Epidermal melanocyte (primary cell): Measurements from ENCODE around the gene GRIN1.
"Not testable (repeated sequence)": the region's sequence is repeated elsewhere in the genome, so short reads cannot be mapped to it uniquely, and the experiment has no call there.

Experiments
- DNase-seq: peaks from one replicate; pipeline ENCODE4 v3.0.0; 2011; ENCODE audit warnings: low spot score; ENCODE audit not compliant: insufficient read length

GRIN1 gene

DNA sequence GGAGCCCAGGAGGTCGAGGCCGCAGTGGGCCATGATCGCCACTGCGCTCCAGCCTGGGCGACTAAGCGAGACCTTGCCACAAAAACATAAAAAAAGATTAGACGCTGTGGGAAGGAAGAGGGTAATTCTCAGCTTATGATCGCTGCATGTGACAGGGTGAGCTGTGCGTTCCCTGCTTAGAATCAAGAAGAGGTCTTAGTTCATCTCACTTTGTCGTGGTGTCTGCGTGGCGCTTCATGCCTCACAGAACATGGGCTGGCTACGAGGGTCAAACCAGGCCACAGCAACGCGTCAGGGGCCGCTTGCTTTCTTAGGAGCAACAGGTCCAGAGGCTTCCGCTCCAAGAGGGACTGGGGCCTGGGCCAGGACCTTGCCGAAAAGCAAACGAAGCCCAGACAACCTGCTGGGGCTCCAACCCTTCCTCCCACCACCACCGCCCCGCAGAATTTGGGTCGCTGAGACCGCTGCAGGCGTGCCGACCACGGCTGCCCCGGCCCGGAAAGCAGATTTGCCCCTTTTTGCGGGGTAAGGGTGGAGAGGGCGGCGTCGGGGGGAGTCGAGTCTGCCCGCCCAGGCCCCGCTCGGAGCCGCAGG lies 10.0 kb upstream of the GRIN1 start:
- DNase-seq = no peak

DNA sequence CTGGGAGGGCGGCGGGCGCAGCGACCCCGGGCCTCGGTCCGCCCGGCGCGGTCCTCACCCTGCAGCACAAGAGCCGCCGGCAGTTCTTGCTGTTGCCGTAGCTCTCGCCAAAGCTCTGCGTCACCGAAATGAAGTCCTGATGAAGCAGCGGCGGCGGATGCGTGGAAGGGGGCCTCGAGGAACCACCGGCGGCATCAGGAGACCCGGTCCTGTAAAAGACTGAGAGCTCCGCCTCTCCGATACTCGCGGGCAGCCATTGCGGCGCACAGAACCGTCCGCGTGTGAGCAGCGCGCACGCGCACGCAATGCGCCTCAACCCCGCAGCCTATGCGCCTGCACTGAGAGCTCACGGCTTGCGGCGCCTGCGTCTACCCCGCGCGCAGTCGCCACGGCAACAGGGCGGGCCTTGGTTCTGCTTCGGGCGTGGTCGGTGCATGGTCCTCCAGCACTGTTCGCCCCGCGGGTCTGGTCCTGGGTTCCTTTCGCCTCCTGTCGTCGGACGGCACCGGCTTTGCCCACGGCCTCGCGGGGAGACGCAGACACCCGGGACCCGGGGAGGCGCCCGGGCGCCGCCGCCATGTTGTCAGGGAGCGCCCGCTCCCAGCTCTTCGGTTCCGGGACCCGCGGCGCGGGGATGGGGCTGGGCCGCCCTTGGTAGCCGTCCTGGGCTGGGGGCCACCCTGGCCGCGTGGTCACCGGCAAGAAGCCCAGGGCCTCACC lies 9.3 kb upstream of the GRIN1 start:
- peak; percentile 100 for DNase-seq

DNA sequence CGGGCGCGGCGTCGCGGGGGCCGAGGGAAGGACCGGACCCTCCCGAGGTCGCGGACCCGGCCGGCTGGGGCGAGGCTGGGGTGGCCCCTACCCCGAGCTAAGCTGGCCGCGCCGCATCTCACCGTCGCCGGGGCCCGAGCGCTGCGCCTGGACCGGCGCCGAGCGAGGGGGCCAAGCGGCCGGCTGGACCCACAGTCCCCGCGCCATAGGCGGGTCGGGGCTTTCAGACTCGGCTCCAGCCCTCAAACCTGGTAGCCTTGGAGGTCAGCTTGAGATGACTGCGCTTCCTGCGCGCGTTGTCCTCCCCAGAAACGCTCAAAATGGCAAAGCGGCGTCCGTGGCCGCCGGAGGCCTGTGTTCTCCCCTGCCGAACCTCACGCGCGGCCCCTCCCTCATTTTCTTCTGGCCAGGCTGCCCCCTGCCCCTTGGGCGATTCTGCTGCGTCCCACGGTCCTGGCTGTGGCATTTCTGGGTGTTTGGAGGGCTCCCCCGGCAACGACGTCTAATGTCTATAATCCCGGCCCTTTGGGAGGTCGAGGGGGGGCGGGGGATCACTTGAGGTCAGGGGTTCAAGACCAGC lies 8.7 kb upstream of the GRIN1 start:
- no peak for DNase-seq

DNA sequence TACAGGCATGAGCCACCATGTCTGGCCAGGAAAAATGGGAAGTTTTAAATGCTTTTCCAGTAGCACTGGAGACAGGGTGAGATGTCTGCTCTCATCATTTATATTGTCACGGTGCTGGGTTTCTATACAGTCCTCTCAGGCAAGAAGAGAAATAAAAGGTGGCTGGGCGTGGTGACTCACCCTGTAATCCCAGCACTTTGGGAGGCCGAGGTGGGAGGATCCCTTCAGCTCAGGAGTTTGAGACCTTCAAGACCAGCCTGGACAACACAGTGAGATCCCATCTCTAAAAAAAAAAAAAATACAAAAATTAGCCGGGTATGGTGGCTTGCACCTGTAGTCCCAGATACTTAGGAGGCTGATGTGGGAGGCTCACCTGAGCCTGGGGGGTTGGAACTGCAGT lies 4.8 kb upstream of the GRIN1 start:
- no peak for DNase-seq

DNA sequence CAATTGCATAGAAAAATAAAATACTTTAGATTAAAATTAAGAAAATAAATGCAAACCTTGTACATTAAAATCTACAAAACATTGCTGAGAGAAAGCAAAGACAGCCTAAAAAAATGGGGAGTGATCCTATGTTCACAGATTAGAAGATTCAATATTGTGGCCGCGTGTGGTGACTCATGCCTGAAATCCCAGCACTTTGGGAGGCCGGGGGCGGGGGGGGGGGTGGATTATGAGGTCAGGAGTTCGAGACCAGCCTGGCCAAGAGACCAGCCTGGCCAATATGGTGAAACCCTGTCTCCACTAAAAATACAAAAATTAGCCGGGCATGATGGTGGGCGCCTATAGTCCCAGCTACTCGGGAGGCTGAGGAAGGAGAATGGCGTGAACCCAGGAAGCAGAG lies 3.8 kb upstream of the GRIN1 start:
- not testable (repeated sequence) for DNase-seq

DNA sequence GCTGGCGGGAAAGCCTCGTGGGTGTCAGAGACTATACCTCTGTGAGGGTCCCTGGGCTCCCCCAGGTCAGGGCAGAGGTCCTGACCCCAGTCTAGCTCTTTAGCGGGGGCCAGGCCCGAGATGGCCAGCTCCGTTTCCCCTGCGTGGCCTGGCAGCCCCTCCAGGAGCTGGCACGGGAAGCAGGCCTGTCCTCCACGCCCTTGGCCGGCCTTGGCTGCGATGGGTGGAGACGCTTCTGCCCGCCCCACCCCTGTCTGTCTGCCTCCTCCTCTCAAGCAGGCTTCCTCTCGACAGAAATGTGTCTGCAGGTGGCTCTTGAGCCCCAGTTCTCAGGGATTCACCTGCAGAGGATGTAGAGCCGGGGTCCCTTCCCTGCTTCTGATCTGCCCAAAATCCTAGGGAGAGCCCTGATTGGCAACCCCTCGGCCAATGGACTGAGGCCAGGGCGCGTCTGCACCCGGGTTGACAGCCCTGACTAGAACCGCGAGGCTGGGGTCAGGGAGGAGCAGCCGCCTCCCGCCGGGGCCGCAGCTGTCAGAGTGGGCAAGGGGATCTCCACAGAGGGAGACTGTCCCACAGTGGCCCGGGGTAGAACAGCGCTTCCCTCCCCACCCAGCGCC lies 2.6 kb upstream of the GRIN1 start:
- no peak for DNase-seq

DNA sequence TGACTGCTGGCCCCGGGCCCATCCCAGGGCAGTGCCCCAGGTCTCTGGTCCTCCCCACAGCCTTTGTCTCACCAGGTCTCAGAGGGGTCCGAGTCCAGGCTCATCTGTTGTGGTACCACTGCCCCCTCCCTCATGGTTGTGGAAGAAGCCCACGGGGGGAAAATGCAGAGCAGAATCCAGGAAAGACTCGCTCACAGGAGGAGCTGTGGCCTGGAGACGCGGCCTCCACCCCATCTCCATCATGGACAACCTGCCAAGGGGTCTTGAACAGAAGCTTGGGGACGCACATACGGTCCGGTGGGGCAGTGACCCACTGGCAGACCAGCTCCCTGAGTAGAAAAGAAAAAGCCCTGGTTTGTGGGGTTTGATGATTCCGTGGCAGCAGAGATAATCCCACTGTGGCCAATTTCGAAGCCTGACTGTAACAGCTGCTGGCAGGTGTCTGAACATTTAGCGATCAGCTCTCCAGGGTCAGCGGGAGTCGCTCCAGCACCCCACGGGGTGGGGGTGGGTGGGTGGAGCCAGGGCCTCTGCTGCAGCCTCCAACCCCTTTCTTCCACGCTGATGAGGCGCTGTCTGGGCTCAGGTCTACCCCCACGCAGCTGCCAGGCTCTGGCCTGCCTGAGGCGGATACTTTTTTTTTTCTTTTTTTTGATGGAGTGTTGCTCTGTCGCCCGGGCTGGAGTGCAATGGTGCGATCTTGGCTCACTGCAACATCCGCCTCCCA lies 1.9 kb upstream of the GRIN1 start:
- no peak for DNase-seq

DNA sequence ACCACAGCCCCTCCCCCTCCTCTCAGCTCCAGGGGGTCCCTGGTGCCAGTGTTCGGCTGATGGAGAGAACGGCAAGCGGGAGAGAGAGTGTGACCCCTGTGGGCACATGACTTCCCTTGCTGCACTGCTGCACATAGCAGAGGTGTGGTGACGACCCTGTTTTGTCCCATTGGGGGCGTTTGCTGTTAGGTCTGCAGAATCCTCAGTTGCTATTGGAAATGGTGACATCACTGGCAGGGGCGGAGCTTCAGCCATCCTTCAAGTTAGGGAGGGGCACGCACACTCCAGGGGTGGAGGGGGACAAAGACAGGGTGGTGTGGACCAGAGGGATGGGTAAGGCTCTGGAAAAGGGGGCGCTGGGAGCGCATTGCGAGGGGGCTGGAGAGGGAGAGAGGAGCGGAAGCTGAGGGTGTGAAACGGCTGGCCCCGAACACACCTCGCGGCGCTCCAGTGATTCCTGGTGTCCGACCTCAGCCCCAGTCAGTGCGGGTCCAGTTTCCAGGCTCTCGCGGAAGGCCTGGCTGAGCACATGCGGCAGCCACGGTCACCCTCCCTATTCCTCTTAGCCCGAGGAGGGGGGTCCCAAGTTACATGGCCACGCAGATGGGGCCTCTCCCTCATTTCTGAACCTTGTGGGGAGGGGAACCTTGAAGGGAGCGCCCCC lies 764 bp upstream of the GRIN1 start:
- no peak for DNase-seq

DNA sequence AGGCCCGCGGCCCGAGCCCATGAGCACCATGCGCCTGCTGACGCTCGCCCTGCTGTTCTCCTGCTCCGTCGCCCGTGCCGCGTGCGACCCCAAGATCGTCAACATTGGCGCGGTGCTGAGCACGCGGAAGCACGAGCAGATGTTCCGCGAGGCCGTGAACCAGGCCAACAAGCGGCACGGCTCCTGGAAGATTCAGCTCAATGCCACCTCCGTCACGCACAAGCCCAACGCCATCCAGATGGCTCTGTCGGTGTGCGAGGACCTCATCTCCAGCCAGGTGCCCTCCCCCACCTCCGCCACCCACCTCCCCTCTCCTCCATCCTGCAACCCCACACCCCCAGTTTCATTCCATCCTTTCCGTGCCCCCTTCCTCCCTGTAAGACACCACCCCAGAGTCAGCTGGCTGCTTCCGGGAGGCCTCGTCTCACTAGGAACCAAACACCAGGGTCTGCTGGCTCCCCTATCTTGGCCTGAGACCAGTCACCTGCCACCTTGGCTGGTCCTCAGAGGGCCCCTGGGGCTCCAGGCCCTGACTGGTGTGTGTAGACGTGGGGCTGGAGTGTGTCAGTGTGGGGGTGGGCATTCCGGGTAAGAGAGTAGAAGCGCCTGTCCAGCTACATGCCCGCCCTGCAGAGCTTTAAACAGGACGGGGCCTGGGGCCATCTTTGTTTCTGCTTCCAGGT lies 655 bp downstream of the GRIN1 start:
- no peak for DNase-seq

DNA sequence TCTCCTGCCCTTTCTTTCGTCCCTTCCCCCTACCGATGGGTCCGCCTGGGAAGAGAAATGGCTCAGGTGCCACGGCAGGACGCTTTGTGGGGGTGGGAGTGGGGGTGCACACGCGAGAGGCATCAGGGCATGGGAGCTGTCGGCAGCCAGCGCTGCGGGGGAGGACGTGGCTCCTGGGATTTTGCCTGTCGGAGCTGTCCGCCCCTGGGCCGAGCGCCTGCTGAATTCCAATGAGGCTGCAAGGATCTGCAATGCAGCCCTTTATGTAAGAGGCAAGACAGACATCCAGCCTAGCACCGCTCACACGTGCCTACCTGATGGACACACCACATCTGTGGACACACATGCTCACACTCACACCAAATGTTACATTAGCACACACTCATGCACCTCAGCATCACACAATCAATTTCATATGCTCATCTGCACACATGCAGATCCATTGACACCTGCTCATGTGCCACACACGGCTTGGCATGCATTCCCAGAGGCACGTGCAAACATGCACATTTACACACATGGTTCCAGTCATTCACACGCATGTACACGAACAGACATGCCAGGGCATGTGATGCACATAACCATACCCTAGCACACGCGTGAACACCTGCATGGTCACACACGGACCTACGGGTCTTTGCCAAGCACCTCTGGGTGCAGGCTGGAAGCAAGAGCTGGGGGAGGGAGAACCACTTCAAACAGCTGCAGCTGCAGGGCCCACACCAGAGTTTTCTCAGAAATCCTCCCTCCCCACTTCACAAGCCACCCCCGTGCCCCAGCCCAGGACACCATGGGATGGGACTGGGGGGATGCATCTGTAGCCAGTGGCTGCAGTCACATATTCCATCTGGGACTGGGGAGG lies 1.4 kb downstream of the GRIN1 start:
- DNase-seq = no peak

DNA sequence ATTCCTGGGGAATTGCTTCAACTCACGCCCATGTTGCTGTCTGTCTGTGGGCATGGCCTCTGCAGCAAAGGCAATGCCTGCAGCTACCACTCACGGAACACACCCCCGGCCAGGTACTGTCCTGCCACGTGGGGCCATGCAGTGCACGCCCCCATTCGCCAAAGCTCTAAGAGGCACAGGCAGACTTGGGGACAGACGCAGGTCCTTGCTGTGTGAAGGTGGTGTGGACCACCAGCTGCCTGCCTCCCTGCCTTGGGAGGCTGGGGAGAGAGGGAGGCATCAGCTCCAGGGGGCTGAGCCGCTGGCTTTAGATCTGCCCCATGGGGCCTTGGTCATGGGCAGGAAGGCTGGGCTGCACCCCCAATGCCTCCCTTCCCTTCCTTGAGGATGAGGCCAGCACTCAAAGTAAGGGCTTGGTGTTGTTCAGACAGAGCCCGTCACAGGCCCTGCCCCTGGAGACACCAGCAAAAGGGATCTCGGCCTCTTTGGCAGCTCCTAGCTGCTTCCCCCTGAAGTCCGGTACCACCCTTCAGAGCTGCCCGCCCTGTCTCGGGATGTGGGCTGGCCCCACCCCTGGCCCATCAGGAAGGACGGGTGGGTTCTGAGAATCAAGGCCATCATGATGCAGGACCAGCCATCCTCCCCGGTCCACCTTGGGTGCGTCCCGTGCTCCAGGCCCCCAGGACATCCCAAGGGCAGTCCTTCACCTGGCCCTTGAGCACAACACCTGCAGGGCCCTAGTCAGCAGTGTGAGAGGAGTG lies 2.3 kb downstream of the GRIN1 start:
- no peak for DNase-seq

DNA sequence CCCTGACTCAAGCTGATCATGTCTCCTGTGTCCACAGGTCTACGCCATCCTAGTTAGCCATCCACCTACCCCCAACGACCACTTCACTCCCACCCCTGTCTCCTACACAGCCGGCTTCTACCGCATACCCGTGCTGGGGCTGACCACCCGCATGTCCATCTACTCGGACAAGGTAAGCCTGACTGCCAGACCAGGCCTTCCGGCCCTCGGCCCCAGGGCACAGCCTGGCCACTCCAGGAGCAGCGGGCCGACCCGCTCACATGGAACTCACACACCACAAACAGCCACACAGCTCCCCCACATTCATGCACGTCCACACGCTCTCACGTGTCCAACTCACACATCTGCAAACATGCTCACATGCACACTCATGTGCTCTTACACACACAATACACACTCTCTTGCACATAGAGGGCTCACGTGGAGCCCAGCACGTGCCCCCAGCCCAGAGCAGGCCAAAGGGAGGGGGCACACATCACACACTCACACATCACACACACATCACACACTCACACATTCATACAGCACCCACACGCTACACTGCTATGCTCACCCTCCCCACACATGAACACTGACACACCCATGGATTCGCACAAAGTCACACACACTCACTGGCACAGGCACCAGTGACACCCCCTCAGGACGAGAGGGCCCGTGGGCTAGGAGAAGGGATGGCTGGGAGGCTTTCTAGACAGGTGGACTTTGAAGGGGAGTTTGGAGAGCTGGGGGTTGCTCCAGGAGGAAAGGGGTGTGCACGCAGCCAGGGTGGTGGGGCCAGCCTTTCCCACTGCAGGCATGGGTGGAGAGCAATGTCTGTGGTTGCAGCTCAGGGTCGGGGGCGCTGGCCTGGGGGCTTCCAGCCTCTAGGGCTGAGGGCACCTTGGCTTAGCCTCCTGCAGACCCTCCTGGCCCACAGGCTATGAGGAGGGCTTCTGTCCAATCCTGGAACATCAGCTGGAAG lies 3.3 kb downstream of the GRIN1 start:
- DNase-seq = no peak

DNA sequence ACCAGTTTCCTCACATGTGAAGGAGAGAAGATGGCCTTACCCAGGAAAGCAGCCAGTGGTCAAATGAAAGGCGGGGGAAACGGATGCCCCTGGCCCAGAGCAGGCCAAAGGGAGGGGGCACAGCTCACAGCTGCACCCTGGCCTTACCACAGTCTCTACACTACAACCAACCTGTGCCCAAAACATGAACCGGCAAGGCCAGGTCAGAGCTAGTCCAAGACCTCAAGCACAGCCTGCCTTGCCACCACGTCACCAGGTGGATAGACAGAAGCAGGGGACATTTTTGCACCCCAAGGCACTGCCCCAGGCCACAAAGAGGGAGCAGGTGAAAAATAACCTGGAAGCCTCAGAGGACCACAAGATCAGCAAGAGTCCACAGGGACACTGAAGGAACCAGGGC lies 4.5 kb downstream of the GRIN1 start:
- no peak for DNase-seq

DNA sequence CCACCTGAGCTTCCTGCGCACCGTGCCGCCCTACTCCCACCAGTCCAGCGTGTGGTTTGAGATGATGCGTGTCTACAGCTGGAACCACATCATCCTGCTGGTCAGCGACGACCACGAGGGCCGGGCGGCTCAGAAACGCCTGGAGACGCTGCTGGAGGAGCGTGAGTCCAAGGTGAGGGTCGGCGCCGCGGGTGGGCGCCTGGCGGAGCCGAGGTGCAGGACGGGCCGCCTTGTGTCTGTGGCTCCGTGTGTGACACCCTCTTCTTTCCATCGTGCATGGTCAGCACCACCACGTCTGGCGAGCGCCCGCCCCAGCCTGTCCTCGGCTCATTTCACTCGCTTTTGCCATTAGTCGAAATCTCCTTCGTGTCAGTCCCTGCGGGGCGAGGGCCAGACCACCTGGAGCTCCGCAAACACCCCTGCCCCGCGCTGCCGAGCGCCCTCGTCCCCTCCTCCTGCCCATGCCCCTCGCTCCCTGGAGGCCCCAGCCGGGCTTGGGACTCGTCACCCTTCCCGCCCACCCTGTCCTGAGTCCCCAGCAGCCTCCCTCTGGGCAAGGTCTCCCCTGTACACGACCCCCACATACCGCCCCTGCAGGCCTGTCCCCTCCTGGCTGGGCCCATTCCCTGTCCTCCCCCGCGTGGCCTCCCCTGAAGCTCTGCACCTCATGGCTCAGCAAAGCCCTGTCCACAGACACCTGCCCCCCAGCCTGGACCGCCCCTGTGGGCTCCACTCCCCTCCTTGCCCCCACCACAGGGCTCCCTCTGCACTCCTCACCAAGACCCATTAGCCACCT lies 7.0 kb downstream of the GRIN1 start:
- no peak for DNase-seq

DNA sequence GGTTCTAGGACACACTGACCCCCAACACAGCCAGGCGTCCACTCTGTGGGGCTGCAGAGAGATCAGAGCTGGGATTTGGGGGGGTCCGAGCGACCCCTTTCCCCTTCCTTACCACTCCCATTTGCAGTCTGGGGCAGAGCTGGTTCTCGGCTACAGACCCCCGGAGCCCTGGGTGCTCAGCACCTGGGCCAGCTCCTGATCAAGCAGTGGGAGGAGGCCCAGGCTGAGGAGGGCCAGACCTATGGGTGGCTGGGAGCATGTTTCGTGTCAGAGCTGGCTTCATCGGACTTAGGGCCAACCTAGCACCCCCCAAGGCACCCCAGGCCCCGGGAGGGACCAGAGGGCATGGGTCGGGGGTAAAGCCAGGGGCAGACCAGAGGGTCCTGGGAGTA lies 7.6 kb downstream of the GRIN1 start:
- no peak for DNase-seq

DNA sequence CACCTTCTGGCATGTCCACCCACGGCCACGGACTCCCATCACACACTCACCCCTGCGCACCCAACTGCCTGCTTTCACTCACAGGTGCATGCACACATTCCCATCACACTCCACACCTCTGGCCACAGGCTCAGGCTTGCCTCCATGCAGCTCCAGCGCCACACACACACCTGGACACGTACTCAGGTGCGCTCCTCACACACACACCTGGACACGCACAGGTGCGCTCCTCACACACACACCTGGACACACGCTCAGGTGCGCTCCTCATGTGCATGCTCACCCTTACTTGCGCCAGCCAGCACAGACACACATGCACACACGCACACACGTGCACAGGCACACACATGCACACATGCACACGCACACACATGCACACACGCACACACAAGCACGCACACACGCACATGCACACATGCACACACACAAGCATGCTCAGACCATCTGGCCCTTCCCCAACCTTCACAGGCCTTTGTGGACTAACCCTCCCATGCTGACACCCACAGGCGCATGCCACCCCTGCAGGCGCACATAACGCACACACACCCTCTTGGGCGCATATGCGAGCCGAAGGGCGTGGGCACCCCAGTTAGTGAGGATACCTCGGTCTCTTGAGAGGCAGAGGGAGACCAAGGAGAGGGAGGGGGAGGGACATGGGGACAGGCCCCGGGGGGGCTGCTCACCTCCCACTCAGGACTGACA lies 8.3 kb downstream of the GRIN1 start:
- no peak for DNase-seq

DNA sequence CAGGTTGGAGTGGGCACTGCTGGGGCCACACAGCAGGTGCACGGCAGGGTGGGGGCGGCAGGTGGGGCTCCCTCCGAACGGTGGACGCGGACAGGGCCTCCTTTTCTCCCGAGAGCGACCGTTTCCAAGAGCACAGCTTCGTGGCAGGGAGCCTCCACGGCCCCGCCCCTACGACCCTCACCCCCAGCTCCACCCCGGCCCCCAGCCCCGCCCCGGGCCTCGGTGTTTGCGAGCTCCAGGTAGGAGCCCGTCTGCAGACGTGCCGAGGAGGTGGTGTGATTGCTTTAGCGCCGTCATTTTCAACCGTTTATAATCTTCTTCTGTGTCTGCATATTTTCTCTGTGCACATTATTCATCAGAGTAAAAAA lies 8.8 kb downstream of the GRIN1 start:
- DNase-seq = no peak
